ENCODE measurements around the gene CDC20B.

The CDC20B gene

DNA sequence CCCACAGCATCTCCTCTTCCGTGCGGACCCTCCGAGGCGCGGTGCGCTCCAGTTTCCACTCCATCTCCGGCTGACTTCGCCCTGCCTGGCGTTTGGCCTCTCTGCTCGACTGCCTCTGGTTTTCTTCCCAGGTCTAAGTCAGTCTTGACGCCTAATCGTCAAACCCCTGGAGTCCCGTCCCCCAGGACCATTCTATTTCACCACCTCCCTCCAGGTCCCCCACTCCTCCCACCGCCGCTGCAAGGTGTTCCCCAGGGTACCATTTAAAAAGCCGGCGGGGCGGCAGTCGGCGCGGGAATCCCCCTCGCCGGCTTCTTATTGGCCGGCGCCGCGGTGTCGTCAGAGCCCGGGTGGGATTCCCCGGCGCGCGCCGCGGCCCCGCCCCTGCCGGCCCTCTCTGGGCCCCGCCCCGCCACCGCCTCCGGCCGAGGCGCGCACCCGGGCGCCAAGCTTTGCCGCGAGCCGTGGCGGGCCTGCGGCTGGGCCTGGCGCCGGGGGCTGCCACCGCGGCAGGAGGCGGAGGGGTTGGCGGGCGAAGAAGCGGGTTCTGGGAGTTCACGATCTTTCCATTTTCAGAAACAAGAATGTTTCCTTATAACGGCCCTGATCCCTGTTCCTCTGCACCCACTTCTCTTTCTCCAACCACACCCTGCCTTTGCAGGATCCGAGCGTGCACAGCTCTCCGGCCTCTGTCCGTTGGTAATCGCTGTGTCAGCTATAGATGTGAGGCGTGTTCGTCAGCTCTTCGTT is at the start of gene CDC20B:
TSS of gene CDC20B (minus strand) at position 241 of the 750 bp plus-strand sequence. CDS start at position 64, 177 bp downstream.
- no peak within 1 kb of the TSS for H3K27ac ChIP-seq (ENCODE audit: low read depth, low read length)
- H3K36me3 ChIP-seq (ENCODE audit: insufficient read depth, low read length) = no peaks in the 10 kb centered on the region
- H2AFZ ChIP-seq (ENCODE audit: low read length, unreplicated experiment) = peak within 1 kb of the TSS; percentile 98
- no peaks in the 10 kb centered on the region for H3K79me2 ChIP-seq (ENCODE audit: control insufficient read depth, insufficient read depth, low read length, unreplicated experiment)
- H3K4me1 ChIP-seq (ENCODE audit: control insufficient read depth, insufficient read depth, low read length, unreplicated experiment) = peaks cover 12% of the 10 kb centered on the region
- peaks cover 45% of the 10 kb centered on the region for H3K27me3 ChIP-seq (ENCODE audit: insufficient read depth, low read length)
- peak within 1 kb of the TSS; percentile 79 for H3K4me3 ChIP-seq (ENCODE audit: low read depth, low read length)

- H3K4me3 ChIP-seq (ENCODE audit: low read depth, low read length) = no peak overlapping the region
- H3K79me2 ChIP-seq (ENCODE audit: control insufficient read depth, insufficient read depth, low read length, unreplicated experiment) = no peaks in the 10 kb centered on the region
- H3K27me3 ChIP-seq (ENCODE audit: insufficient read depth, low read length) = peaks cover 78% of the 10 kb centered on the region
- no peaks in the 10 kb centered on the region for H3K4me1 ChIP-seq (ENCODE audit: control insufficient read depth, insufficient read depth, low read length, unreplicated experiment)
- no peak overlapping the region for H2AFZ ChIP-seq (ENCODE audit: low read length, unreplicated experiment)
- H3K27ac ChIP-seq (ENCODE audit: low read depth, low read length) = no peak overlapping the region
- no peaks in the 10 kb centered on the region for H3K36me3 ChIP-seq (ENCODE audit: insufficient read depth, low read length)
Measured at GRCh38 chr5:55222092-55222984, 49.4 kb upstream of the CDC20B start.

DNA sequence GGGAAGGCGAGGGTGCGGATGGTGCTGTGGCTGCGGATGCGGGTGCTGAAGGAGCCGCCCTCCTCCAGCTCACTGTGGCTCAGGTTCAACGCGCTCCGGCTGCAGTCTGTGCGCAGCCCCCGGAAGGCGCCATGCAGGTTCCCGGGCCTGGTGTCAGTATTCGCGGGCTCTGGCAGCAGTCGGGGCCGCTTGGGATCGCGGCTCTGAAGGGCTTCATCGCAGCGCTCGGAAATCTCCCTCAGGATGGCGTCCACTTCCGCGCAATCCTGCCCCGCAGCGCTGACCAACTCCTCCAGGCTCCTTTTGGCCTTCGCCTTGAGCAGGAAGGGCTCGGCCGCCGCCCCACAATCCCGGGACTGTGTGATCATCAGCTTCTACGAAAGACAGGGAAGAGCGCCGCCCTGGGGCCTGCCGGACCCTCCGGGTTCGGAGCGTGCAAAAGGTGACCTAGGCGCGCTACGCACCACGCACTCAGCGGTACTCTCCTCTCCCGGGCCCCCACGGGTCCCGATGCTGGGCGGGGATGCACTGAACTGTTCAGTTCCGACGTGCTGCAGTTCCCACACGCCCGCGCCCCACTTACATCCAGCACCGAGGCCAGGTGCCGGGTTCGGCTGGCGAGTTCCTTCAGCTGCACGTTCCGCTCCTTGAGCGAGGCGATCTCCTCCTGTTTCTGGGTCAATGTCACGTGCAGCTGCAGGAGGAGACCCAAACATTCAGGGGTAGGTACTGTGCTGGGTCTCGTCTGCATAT is 47.6 kb upstream of the CDC20B start:
- Histone ChIP-seq H3K4me3 (ENCODE audit: low read depth, low read length) (peak overlapping the region; percentile 68), H3K4me1 (ENCODE audit: control insufficient read depth, insufficient read depth, low read length, unreplicated experiment) (no peaks in the 10 kb centered on the region), H3K27me3 (ENCODE audit: insufficient read depth, low read length) (peaks cover 61% of the 10 kb centered on the region), H2AFZ (ENCODE audit: low read length, unreplicated experiment) (peak overlapping the region; percentile 62), H3K36me3 (ENCODE audit: insufficient read depth, low read length) (no peaks in the 10 kb centered on the region), H3K27ac (ENCODE audit: low read depth, low read length) (no peak overlapping the region), H3K79me2 (ENCODE audit: control insufficient read depth, insufficient read depth, low read length, unreplicated experiment) (no peaks in the 10 kb centered on the region)

GRCh38 chr5:55219770-55220169 is 46.8 kb upstream of the CDC20B start:
- H3K4me3 ChIP-seq (ENCODE audit: low read depth, low read length) = no peak overlapping the region
- peaks cover 52% of the 10 kb centered on the region for H3K27me3 ChIP-seq (ENCODE audit: insufficient read depth, low read length)
- H3K79me2 ChIP-seq (ENCODE audit: control insufficient read depth, insufficient read depth, low read length, unreplicated experiment) = no peaks in the 10 kb centered on the region
- no peak overlapping the region for H3K27ac ChIP-seq (ENCODE audit: low read depth, low read length)
- H3K36me3 ChIP-seq (ENCODE audit: insufficient read depth, low read length) = no peaks in the 10 kb centered on the region
- H3K4me1 ChIP-seq (ENCODE audit: control insufficient read depth, insufficient read depth, low read length, unreplicated experiment) = no peaks in the 10 kb centered on the region
- no peak overlapping the region for H2AFZ ChIP-seq (ENCODE audit: low read length, unreplicated experiment)

DNA sequence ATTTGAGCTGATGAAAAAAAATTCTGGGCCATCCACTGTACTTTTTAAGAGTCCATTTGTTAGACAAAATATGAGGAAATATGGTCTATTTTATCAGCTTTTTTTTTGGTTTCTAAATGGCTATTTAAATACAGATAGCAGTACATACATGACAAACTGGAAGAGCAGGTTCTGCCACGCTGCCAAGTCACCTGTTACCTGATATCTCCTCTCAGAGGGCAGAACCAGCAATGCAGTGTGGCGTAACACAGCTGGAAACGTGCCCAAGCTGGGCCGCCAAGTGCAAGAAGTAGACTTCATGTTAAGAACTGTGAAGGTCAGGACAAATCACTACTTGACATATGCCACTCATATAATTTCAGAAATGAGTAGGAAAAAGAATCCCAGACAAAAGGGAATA is 46.0 kb upstream of the CDC20B start:
- Histone ChIP-seq H3K27ac (ENCODE audit: low read depth, low read length) (no peak overlapping the region), H2AFZ (ENCODE audit: low read length, unreplicated experiment) (no peak overlapping the region), H3K79me2 (ENCODE audit: control insufficient read depth, insufficient read depth, low read length, unreplicated experiment) (no peaks in the 10 kb centered on the region), H3K27me3 (ENCODE audit: insufficient read depth, low read length) (peaks cover 48% of the 10 kb centered on the region), H3K4me3 (ENCODE audit: low read depth, low read length) (no peak overlapping the region), H3K36me3 (ENCODE audit: insufficient read depth, low read length) (no peaks in the 10 kb centered on the region), H3K4me1 (ENCODE audit: control insufficient read depth, insufficient read depth, low read length, unreplicated experiment) (no peaks in the 10 kb centered on the region)

DNA sequence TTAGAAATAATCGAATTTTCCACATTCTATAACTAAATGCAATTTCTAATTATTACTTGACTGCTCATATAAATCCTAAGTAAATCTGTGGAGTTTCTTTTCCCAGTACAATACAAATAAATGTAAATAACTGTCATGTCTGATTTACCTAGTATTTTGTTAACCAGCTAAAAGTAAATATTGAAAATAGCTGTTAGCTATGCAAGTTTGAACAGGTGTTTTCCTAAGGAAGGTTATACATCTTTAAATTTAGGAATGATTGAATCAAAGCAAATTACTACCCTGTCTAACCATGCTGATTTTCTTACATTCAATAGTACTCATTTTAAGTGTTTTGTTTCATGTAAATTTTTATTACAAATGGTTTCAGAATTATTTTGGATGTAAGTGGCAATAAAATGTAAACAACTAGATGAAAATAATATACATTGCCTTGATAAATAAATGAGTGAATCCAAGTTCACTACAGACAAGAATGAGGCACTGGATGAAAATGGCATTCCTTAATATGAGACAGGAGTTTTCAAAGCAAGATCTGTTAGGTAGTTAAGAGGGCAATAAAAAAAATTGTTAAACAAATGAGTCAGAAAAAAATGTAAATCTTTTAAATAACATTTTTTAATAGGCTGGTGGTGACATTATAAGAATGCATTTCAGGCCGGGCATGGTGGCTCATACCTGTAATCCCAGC is 38.4 kb upstream of the CDC20B start:
- no peaks in the 10 kb centered on the region for H3K79me2 ChIP-seq (ENCODE audit: control insufficient read depth, insufficient read depth, low read length, unreplicated experiment)
- H3K27me3 ChIP-seq (ENCODE audit: insufficient read depth, low read length) = peaks cover 9% of the 10 kb centered on the region; the same call in 1 of the 2 replicates
- H3K4me3 ChIP-seq (ENCODE audit: low read depth, low read length) = no peak overlapping the region
- H2AFZ ChIP-seq (ENCODE audit: low read length, unreplicated experiment) = no peak overlapping the region
- H3K36me3 ChIP-seq (ENCODE audit: insufficient read depth, low read length) = no peaks in the 10 kb centered on the region
- no peaks in the 10 kb centered on the region for H3K4me1 ChIP-seq (ENCODE audit: control insufficient read depth, insufficient read depth, low read length, unreplicated experiment)
- no peak overlapping the region for H3K27ac ChIP-seq (ENCODE audit: low read depth, low read length)

DNA sequence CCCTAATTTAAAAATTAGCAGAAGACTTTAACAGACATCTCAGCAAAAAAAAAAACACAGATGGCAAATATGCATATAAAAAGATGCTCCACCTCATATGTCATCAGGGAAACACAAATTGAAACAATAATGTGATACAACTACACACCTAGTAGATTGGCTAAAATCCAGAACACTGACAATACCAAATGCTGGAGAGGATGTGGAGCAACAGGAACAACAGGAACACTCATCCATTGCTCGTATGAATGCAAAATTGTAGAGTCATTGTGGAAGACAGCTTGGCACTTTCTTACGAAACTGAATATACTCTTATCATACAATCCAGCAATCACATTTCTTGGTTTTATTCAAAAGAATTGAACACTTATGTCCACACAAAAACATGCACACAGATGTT is 32.0 kb upstream of the CDC20B start:
- H3K4me1 ChIP-seq (ENCODE audit: control insufficient read depth, insufficient read depth, low read length, unreplicated experiment) = no peaks in the 10 kb centered on the region
- no peak overlapping the region for H2AFZ ChIP-seq (ENCODE audit: low read length, unreplicated experiment)
- H3K4me3 ChIP-seq (ENCODE audit: low read depth, low read length) = no peak overlapping the region
- H3K27ac ChIP-seq (ENCODE audit: low read depth, low read length) = no peak overlapping the region
- H3K27me3 ChIP-seq (ENCODE audit: insufficient read depth, low read length) = peaks cover 22% of the 10 kb centered on the region
- no peaks in the 10 kb centered on the region for H3K79me2 ChIP-seq (ENCODE audit: control insufficient read depth, insufficient read depth, low read length, unreplicated experiment)
- no peaks in the 10 kb centered on the region for H3K36me3 ChIP-seq (ENCODE audit: insufficient read depth, low read length)

DNA sequence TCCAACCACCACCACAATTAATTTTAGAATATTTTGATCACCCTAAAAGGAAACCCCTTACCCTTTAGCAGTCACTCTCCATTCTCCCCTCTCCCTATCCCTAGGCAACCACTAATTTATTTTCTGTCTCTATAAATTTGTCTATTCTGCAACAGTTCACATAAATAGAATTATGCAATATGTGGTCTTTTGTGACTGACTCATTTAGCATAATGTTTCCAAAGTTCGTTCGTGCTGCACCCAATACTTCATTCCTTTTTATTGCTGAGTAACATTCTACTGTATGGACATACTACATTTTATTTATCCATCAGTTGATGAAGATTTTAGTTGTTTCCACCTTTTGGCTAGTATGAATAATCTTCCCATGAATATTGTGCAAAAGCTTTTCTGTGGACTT is 18.2 kb upstream of the CDC20B start:
- Histone ChIP-seq H3K4me1 (ENCODE audit: control insufficient read depth, insufficient read depth, low read length, unreplicated experiment) (no peaks in the 10 kb centered on the region), H3K27me3 (ENCODE audit: insufficient read depth, low read length) (peaks cover 37% of the 10 kb centered on the region), H3K79me2 (ENCODE audit: control insufficient read depth, insufficient read depth, low read length, unreplicated experiment) (no peaks in the 10 kb centered on the region), H3K4me3 (ENCODE audit: low read depth, low read length) (no peak overlapping the region), H3K36me3 (ENCODE audit: insufficient read depth, low read length) (no peaks in the 10 kb centered on the region), H2AFZ (ENCODE audit: low read length, unreplicated experiment) (no peak overlapping the region), H3K27ac (ENCODE audit: low read depth, low read length) (no peak overlapping the region)

- H3K4me1 ChIP-seq (ENCODE audit: control insufficient read depth, insufficient read depth, low read length, unreplicated experiment) = no peaks in the 10 kb centered on the region
- H2AFZ ChIP-seq (ENCODE audit: low read length, unreplicated experiment) = no peak overlapping the region
- no peaks in the 10 kb centered on the region for H3K79me2 ChIP-seq (ENCODE audit: control insufficient read depth, insufficient read depth, low read length, unreplicated experiment)
- H3K36me3 ChIP-seq (ENCODE audit: insufficient read depth, low read length) = no peaks in the 10 kb centered on the region
- H3K27me3 ChIP-seq (ENCODE audit: insufficient read depth, low read length) = peaks cover 43% of the 10 kb centered on the region
- no peak overlapping the region for H3K4me3 ChIP-seq (ENCODE audit: low read depth, low read length)
- H3K27ac ChIP-seq (ENCODE audit: low read depth, low read length) = no peak overlapping the region
Measured at GRCh38 chr5:55188656-55189540, 15.9 kb upstream of the CDC20B start.
